CD4-positive, CD25-positive, alpha-beta regulatory T cell (primary cell): ENCODE data around the gene SOWAHB. TPM values are rescaled to one million over a fixed set of nuclear protein-coding genes. Genes with fewer than 3 reads are reported as not detected.

Experiments
- ATAC-seq, 2 donors: fragments of 150-1000 bp; cut with Tn5 transposase; one replicate each; pipeline ENCODE4 v1.10.0; 2021; ENCODE audit warnings: low read depth in 2 of 2, moderate number of reproducible peaks in 2 of 2, moderate library complexity in 1 of 2
- DNase-seq, 3 donors: peaks; one replicate each; pipeline versions ENCODE4 v3.0.0 to v3.0.0-alpha.2; 2012 to 2022; ENCODE audit warnings: mixed read lengths in 1 of 3
- H3K27ac ChIP-seq: one replicate; pipeline ENCODE4 v1.7.0; 2013; ENCODE audit warnings: mild to moderate bottlenecking, low read length; ENCODE audit not compliant: insufficient read depth, poor library complexity, severe bottlenecking
- H3K27me3 ChIP-seq: one replicate; pipeline ENCODE4 v1.7.0; 2013; ENCODE audit warnings: low read length; ENCODE audit not compliant: control insufficient read depth, insufficient read depth
- H3K36me3 ChIP-seq: one replicate; pipeline ENCODE4 v1.7.0; 2013; ENCODE audit warnings: mild to moderate bottlenecking, low read length, moderate library complexity; ENCODE audit not compliant: control insufficient read depth, insufficient read depth
- H3K4me1 ChIP-seq: 2 replicates; pipeline ENCODE4 v1.7.0; 2013; ENCODE audit warnings: mild to moderate bottlenecking, low read length; ENCODE audit not compliant: insufficient read depth, control insufficient read depth, poor library complexity, severe bottlenecking
- H3K4me3 ChIP-seq: one replicate; pipeline ENCODE4 v1.7.0; 2013; ENCODE audit warnings: low read depth, mild to moderate bottlenecking, low read length, moderate library complexity
- H3K9me3 ChIP-seq, 2 experiments: 1 replicate in 1 of 2; 2 replicates in 1 of 2; pipeline ENCODE4 v1.7.0; 2013; ENCODE audit warnings: low read length in 2 of 2, mild to moderate bottlenecking in 1 of 2, moderate library complexity in 1 of 2; ENCODE audit not compliant: control insufficient read depth in 2 of 2
- H3K27ac Mint-ChIP-seq, 3 donors: one replicate each; pipeline ENCODE4 v1.8.0; 2020 to 2022; ENCODE audit warnings: mild to moderate bottlenecking in 3 of 3, mixed read lengths in 3 of 3, moderate library complexity in 2 of 3
- H3K27me3 Mint-ChIP-seq: one replicate; pipeline ENCODE4 v1.8.0; 2022; ENCODE audit warnings: mild to moderate bottlenecking, mixed read lengths
- H3K36me3 Mint-ChIP-seq: one replicate; pipeline ENCODE4 v1.8.0; 2020; ENCODE audit warnings: mixed read lengths
- H3K4me1 Mint-ChIP-seq, 4 donors: one replicate each; pipeline ENCODE4 v1.8.0; 2020 to 2022; ENCODE audit warnings: mixed read lengths in 4 of 4, mild to moderate bottlenecking in 1 of 4
- H3K4me3 Mint-ChIP-seq, 4 donors: one replicate each; pipeline ENCODE4 v1.8.0; 2020 to 2022; ENCODE audit warnings: mild to moderate bottlenecking in 4 of 4, mixed read lengths in 4 of 4, moderate library complexity in 3 of 4
- H3K9me3 Mint-ChIP-seq, 7 donors: one replicate each; pipeline ENCODE4 v1.8.0; 2020 to 2022; ENCODE audit warnings: mixed read lengths in 7 of 7, mild to moderate bottlenecking in 3 of 7, moderate library complexity in 2 of 7
- polyA plus RNA-seq, 4 donors: library from polyadenylated mRNA; unstranded; fragments of 300-500 nt; fragmentation: Illumina TruSeq; gene quantifications; one replicate each; pipeline ENCODE4 v1.2.3, GENCODE V29; 2021
- total RNA-seq: library from RNA; stranded (reverse); gene quantifications from one replicate; pipeline ENCODE4 v1.2.3, GENCODE V29; 2022

SOWAHB gene
- total and polyA plus RNA-seq, 5 donors from 2014 or later, result not detected

DNA sequence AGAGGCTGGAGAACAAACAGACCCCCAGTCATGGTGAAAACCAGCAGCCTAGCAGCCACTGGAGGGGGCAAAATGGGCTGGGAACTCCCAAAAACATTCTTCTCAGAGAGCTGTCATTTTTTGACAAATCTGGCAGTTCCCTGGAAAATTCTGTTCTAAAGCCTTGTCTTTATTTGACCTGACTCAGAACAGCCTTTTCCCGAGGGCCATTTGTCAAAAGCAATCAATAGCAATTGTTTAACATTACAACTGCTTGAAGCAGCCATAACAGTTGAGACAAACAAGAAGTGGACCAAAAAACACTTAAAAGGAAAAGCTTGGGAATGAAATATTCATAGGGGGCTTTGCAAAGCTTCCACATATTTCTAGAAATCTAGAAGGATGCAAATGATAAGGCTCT, 39.6 kb downstream of the SOWAHB start:
- no peak for ATAC-seq

DNA sequence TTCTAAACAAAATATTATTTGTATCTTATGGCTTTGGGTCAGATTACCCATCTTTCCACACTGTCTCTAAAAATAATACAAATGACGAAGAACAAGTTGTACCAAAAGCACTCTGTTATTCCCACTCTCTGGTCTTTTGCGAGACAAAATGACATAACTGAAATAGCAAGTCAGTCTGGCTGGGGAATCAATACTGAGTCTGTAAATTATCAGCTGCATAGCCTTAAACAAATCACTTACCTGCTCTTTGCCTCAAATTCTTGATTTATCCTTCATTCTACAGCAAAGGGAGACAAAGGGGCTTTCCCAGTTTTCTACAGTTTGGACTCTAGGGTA, 40.9 kb downstream of the SOWAHB start:
- peaks cover 0 to 12% (median 8%) of the 10 kb centered on the region in 4 donors for H3K4me1 Mint-ChIP-seq
- no peak overlapping the region for H3K4me3 ChIP-seq
- no peaks in the 10 kb centered on the region for H3K36me3 Mint-ChIP-seq
- no peaks in the 10 kb centered on the region for H3K9me3 ChIP-seq
- H3K27ac Mint-ChIP-seq, result no peak overlapping the region
- no peak overlapping the region for H3K27ac ChIP-seq
- H3K27me3 ChIP-seq, result no peaks in the 10 kb centered on the region
- ATAC-seq, result no peak
- DNase-seq, result no peak
- no peaks in the 10 kb centered on the region for H3K4me1 ChIP-seq
- H3K4me3 Mint-ChIP-seq, result no peak overlapping the region
- peaks cover 0 to 4% (median 0%) of the 10 kb centered on the region in 7 donors for H3K9me3 Mint-ChIP-seq
- H3K27me3 Mint-ChIP-seq, result peaks cover 28% of the 10 kb centered on the region
- no peaks in the 10 kb centered on the region for H3K36me3 ChIP-seq

More for the DNA sequence above, 39.6 kb downstream of the SOWAHB start:
- Mint-ChIP-seq H3K36me3 (no peaks in the 10 kb centered on the region), H3K9me3 (peaks cover 0 to 4% (median 0%) of the 10 kb centered on the region in 7 donors), H3K4me3 (no peak overlapping the region), H3K27ac (no peak overlapping the region), H3K27me3 (peaks cover 28% of the 10 kb centered on the region), H3K4me1 (peaks cover 0 to 12% (median 8%) of the 10 kb centered on the region in 4 donors)
- no peak for DNase-seq
- no peak overlapping the region for H3K4me3 ChIP-seq
- H3K36me3 ChIP-seq, result no peaks in the 10 kb centered on the region
- no peak overlapping the region for H3K27ac ChIP-seq
- no peaks in the 10 kb centered on the region for H3K4me1 ChIP-seq
- no peaks in the 10 kb centered on the region for H3K9me3 ChIP-seq
- no peaks in the 10 kb centered on the region for H3K27me3 ChIP-seq

DNA sequence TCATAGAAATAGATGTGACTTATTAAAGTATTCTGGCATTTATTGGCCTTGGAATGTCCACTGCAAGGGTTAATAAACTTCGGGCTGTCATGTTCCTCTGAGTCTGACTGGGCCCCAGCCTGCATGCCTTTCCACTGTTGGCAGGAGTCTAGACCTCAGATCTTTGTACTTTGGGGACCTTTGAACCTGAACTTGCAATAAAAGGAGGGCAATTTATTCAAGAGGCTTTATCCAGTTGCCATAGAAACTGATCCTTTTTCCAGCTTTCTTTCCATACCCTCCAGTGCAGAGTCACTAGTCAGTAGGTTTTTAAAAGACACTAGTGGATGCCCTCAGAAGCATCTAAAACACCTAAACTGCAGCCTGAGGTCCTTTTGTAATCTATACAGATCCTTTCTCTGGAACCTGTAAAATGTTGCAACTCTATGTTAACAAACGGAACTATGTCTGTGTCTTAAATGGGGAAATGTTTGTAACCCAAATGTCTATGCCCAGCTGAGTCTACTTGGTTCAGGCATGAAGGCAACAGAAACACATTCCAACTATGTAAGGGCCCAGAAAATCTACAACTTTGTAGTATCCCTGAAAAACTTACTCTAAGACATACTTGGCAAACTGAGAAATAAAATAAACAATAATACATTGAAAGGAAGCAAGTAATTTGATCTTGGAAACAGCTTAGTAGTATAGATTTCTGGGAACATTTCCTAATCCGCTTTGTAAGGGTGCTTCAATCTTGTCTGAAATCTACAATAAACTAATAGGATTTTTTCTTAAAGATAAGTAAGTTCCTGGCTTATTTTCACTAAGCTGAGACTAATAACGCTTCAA, 41.5 kb downstream of the SOWAHB start:
- no peaks in the 10 kb centered on the region for H3K27me3 ChIP-seq
- H3K4me3 ChIP-seq, result no peak overlapping the region
- H3K36me3 ChIP-seq, result no peaks in the 10 kb centered on the region
- Mint-ChIP-seq H3K4me1 (peaks cover 0 to 12% (median 8%) of the 10 kb centered on the region in 4 donors), H3K9me3 (peaks cover 0 to 4% (median 0%) of the 10 kb centered on the region in 7 donors), H3K27me3 (peaks cover 29% of the 10 kb centered on the region), H3K36me3 (no peaks in the 10 kb centered on the region), H3K27ac (no peak overlapping the region), H3K4me3 (no peak overlapping the region)
- no peaks in the 10 kb centered on the region for H3K9me3 ChIP-seq
- DNase-seq, result no peak
- no peak overlapping the region for H3K27ac ChIP-seq
- no peaks in the 10 kb centered on the region for H3K4me1 ChIP-seq
- no peak for ATAC-seq

- Mint-ChIP-seq H3K36me3 (no peaks in the 10 kb centered on the region), H3K4me1 (peaks cover 0 to 2% (median under 1%) of the 10 kb centered on the region in 4 donors), H3K27ac (no peak overlapping the region), H3K27me3 (peaks cover 29% of the 10 kb centered on the region), H3K4me3 (no peak overlapping the region), H3K9me3 (peaks cover 0 to 4% (median 0%) of the 10 kb centered on the region in 7 donors)
- Histone ChIP-seq H3K9me3 (no peaks in the 10 kb centered on the region), H3K27ac (no peak overlapping the region), H3K4me1 (no peaks in the 10 kb centered on the region), H3K4me3 (no peak overlapping the region), H3K27me3 (no peaks in the 10 kb centered on the region), H3K36me3 (no peaks in the 10 kb centered on the region)
- ATAC-seq (no peak), DNase-seq (no peak)
Observed at GRCh38 chr4:76854858-76855257, 43.1 kb downstream of the SOWAHB start.

DNA sequence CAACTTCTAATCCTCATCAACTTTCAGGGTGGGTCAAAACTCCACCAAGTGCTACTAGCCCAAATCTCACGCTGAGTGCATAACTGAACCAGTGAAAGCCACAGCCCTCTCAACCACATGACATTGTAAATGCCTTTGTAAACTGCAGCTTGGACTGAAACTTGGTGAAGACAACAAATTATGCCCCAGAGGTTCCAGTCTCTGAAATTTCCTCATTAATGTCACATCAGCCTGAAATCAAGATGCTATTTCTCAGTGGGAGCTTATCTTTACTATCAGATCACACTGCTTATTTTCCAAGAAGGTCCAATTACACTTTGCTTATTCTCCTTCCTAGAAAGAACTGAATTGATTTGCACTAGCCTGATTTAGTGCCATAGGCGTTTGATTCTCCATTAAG, 46.6 kb downstream of the SOWAHB start:
- Histone ChIP-seq H3K4me1 (no peaks in the 10 kb centered on the region), H3K9me3 (no peaks in the 10 kb centered on the region), H3K27ac (no peak overlapping the region), H3K27me3 (peaks cover 2% of the 10 kb centered on the region), H3K4me3 (no peak overlapping the region), H3K36me3 (no peaks in the 10 kb centered on the region)
- Mint-ChIP-seq H3K36me3 (no peaks in the 10 kb centered on the region), H3K9me3 (peaks cover 0 to 4% (median 2%) of the 10 kb centered on the region in 7 donors), H3K27me3 (peaks cover 19% of the 10 kb centered on the region), H3K4me3 (no peak overlapping the region), H3K27ac (no peak overlapping the region), H3K4me1 (no peaks in the 10 kb centered on the region)
- ATAC-seq (no peak), DNase-seq (no peak)

DNA sequence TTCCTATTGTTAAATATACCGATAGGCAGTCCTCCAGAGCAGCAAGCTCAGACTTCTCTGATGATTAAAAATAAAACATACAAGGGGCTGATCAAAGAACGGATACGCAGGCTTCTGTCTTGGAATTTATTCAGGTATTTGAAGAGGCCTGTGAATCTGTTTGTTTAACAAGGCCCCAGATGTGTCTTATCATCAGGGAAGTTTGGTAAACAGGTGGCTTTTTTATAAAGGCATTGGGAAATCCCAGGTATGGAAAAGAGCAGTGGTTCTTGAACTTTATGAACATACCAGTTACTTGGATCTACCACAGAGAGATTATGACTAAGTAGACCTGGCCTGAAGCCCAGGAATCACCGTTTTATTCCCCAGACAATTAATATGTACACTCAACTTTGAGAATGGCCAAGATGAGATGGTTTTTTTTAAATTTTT, 47.9 kb downstream of the SOWAHB start:
- H3K27me3 Mint-ChIP-seq, result peaks cover 15% of the 10 kb centered on the region
- no peaks in the 10 kb centered on the region for H3K4me1 Mint-ChIP-seq
- Histone ChIP-seq H3K9me3 (no peaks in the 10 kb centered on the region), H3K27ac (no peak overlapping the region), H3K36me3 (no peaks in the 10 kb centered on the region), H3K4me1 (no peaks in the 10 kb centered on the region), H3K27me3 (peaks cover 2% of the 10 kb centered on the region), H3K4me3 (no peak overlapping the region)
- DNase-seq, result no peak
- ATAC-seq, result no peak
- no peak overlapping the region for H3K4me3 Mint-ChIP-seq
- no peak overlapping the region for H3K27ac Mint-ChIP-seq
- H3K36me3 Mint-ChIP-seq, result no peaks in the 10 kb centered on the region
- H3K9me3 Mint-ChIP-seq, result peaks cover 0 to 4% (median 2%) of the 10 kb centered on the region in 7 donors

Other genes starting within 250 kb of the SOWAHB start
- gene SEPTIN11, start 51.6 kb upstream of the SOWAHB start, total RNA-seq, result 29.4 TPM
- 10 to 100 TPM; 17.1 to 29.7 (median 21.0) TPM for gene SEPTIN11, start 51.6 kb upstream of the SOWAHB start, polyA plus RNA-seq
- 359 TPM for gene CCNI, start 177.8 kb upstream of the SOWAHB start, total RNA-seq
- 100 to 1,000 TPM; 400 to 431 (median 408) TPM for gene CCNI, start 177.8 kb upstream of the SOWAHB start, polyA plus RNA-seq